Left kidney (tissue), 1 donor: ENCODE data around the gene ATXN3L. TPM values are rescaled to one million over a fixed set of nuclear protein-coding genes. Genes with fewer than 3 reads are reported as not detected.

ENCODE experiments used
- polyA plus RNA-seq: library from polyadenylated mRNA; unstranded; fragments of 120-200 nt; gene quantifications from one replicate; pipeline ENCODE4 v1.2.1, GENCODE V29; 2013; ENCODE audit not compliant: insufficient read length

The ATXN3L gene
- polyA plus RNA-seq, 1 donor, result not detected

Other genes with a start within 250 kb of the ATXN3L start
- 23.1 TPM for gene EGFL6, start 249.5 kb upstream of the ATXN3L start, polyA plus RNA-seq